HepG2 (cell line): ENCODE results near the gene GP1BA. TPM values are rescaled to one million over a fixed set of nuclear protein-coding genes. Genes with fewer than 3 reads are reported as not detected.

ENCODE experiments used
- AGO1 ChIP-seq: fragments of 200-400 bp; formaldehyde crosslinking; IDR thresholded peaks from 2 replicates; pipeline ENCODE4 v1.6.1; 2017; ENCODE audit warnings: mild to moderate bottlenecking, low read depth, low read length, moderate library complexity; ENCODE audit not compliant: poor library complexity, severe bottlenecking
- AKAP8 ChIP-seq: sonication (generic); formaldehyde crosslinking; IDR thresholded peaks from 2 replicates; pipeline ENCODE4 v1.5.1; 2020; ENCODE audit warnings: mild to moderate bottlenecking, missing genetic modification reagents
- BCL3 ChIP-seq: sonication (generic); formaldehyde crosslinking; IDR thresholded peaks from 2 replicates; pipeline ENCODE4 v1.5.1; 2020; ENCODE audit warnings: mild to moderate bottlenecking, missing genetic modification reagents, moderate library complexity
- CBX5 ChIP-seq: sonication (generic); formaldehyde crosslinking; IDR thresholded peaks from 2 replicates; pipeline ENCODE4 v1.4.0; 2020; ENCODE audit warnings: missing genetic modification reagents, borderline replicate concordance
- CEBPG ChIP-seq: IDR thresholded peaks from 2 replicates; pipeline ENCODE4 v1.6.1; 2016
- DR1 ChIP-seq: sonication (generic); formaldehyde crosslinking; IDR thresholded peaks from 2 replicates; pipeline ENCODE4 v1.8.0; 2021; ENCODE audit warnings: mild to moderate bottlenecking, missing genetic modification reagents, inconsistent platforms
- KAT8 ChIP-seq: IDR thresholded peaks from 2 replicates; pipeline ENCODE4 v1.6.1; 2016; ENCODE audit warnings: missing genetic modification reagents, missing compliant biosample characterization
- MIER2 ChIP-seq: IDR thresholded peaks from 2 replicates; pipeline ENCODE4 v1.6.1; 2016; ENCODE audit warnings: missing biosample characterization, missing genetic modification reagents
- MLLT10 ChIP-seq: sonication (generic); formaldehyde crosslinking; IDR thresholded peaks from 2 replicates; pipeline ENCODE4 v1.4.0; 2020; ENCODE audit warnings: missing genetic modification reagents
- TFDP2 ChIP-seq: sonication (generic); formaldehyde crosslinking; IDR thresholded peaks from 2 replicates; pipeline ENCODE4 v1.4.0; 2020; ENCODE audit warnings: missing genetic modification reagents
- ZBTB38 ChIP-seq: sonication (generic); formaldehyde crosslinking; IDR thresholded peaks from 2 replicates; pipeline ENCODE4 v1.5.1; 2020; ENCODE audit warnings: mild to moderate bottlenecking, missing genetic modification reagents
- ZIK1 ChIP-seq: sonication (generic); formaldehyde crosslinking; IDR thresholded peaks from 2 replicates; pipeline ENCODE4 v1.5.0; 2020; ENCODE audit warnings: mild to moderate bottlenecking, low read depth, missing genetic modification reagents, borderline replicate concordance
- ZNF101 ChIP-seq: sonication (generic); formaldehyde crosslinking; IDR thresholded peaks from 2 replicates; pipeline ENCODE4 v1.4.0; 2020; ENCODE audit warnings: mild to moderate bottlenecking, low read depth, missing genetic modification reagents, borderline replicate concordance
- ZNF264 ChIP-seq: sonication (generic); formaldehyde crosslinking; IDR thresholded peaks from 2 replicates; pipeline ENCODE4 v1.4.0; 2020; ENCODE audit warnings: missing genetic modification reagents
- ZNF292 ChIP-seq: sonication (generic); formaldehyde crosslinking; IDR thresholded peaks from 2 replicates; pipeline ENCODE4 v1.8.1; 2022; ENCODE audit warnings: mild to moderate bottlenecking, low read depth, missing genetic modification reagents, borderline replicate concordance
- ZNF563 ChIP-seq: sonication (generic); formaldehyde crosslinking; IDR thresholded peaks from 2 replicates; pipeline ENCODE4 v1.8.0; 2022; ENCODE audit warnings: mild to moderate bottlenecking, moderate library complexity, missing genetic modification reagents
- ZNF704 ChIP-seq: sonication (generic); formaldehyde crosslinking; IDR thresholded peaks from 2 replicates; pipeline ENCODE4 v1.8.1; 2023; ENCODE audit warnings: mild to moderate bottlenecking, inconsistent platforms, moderate library complexity, missing genetic modification reagents, borderline replicate concordance
- polyA plus RNA-seq, 8 experiments: library from polyadenylated mRNA; depleted of rRNA in 3 of 8; stranded (reverse) in 7 of 8; unstranded in 1 of 8; fragments of >200 nt; fragmentation: Illumina TruSeq in 4 of 8; extraction: Trizol in 4 of 8; gene quantifications; 2 replicates each; pipeline versions ENCODE4 v1.2.1 to v1.2.3, GENCODE V29; 2011 to 2016; ENCODE audit warnings: low read depth in 4 of 8, missing spikeins in 1 of 8, mixed read lengths in 1 of 8; ENCODE audit not compliant: insufficient read depth in 1 of 8
- total RNA-seq, 5 experiments: library from RNA; depleted of rRNA; stranded (reverse); fragments of >200 nt; fragmentation: Illumina TruSeq; extraction: Trizol; gene quantifications; 2 replicates each; pipeline ENCODE4 v1.2.3, GENCODE V29; 2016; ENCODE audit warnings: low read depth in 1 of 5
- TF ChIP-seq, protein P1 (sequence below): sonication (generic); formaldehyde crosslinking; conservative IDR thresholded peaks from 2 replicates; pipeline ENCODE4 v1.4.0; 2020; ENCODE audit warnings: missing genetic modification reagents
- TF ChIP-seq, protein P2 (sequence below): sonication (generic); formaldehyde crosslinking; IDR thresholded peaks from 2 replicates; pipeline ENCODE4 v1.4.0; 2020; ENCODE audit warnings: mild to moderate bottlenecking, missing genetic modification reagents
- TF ChIP-seq, protein P3 (sequence below): sonication (generic); formaldehyde crosslinking; IDR thresholded peaks from 2 replicates; pipeline ENCODE4 v1.5.0; 2020; ENCODE audit warnings: missing genetic modification reagents

Gene GP1BA
- total and polyA plus RNA-seq, 2 of the 13 experiments (the other 11 are each of a cell fraction or from before 2014, with no cell fraction given) = not detected

GRCh38 chr17:4934173-4934979 lies 2.3 kb downstream of the GP1BA start (continued):
- TF ChIP-seq ZNF704 (CRISPR knock-in tag) (no peak), ZBTB38 (CRISPR knock-in tag) (peak; percentile 89), BCL3 (CRISPR knock-in tag) (no peak), ZNF101 (CRISPR knock-in tag) (no peak), MLLT10 (CRISPR knock-in tag) (no peak), ZNF292 (CRISPR knock-in tag) (no peak), CEBPG (CRISPR knock-in tag) (no peak), ZNF264 (CRISPR knock-in tag) (no peak), CBX5 (CRISPR knock-in tag) (peak; percentile 42; the same call in 1 of the 2 replicates), ZNF563 (no peak), TFDP2 (CRISPR knock-in tag) (0 out of 2 replicates have a peak, but pooled peaks have one; percentile 25), AGO1 (no peak), DR1 (CRISPR knock-in tag) (no peak), MIER2 (peak; percentile 43), ZIK1 (no peak), AKAP8 (0 out of 2 replicates have a peak, but pooled peaks have one; percentile 47), KAT8 (0 out of 2 replicates have a peak, but pooled peaks have one; percentile 42)
- TF ChIP-seq, protein P1, sequence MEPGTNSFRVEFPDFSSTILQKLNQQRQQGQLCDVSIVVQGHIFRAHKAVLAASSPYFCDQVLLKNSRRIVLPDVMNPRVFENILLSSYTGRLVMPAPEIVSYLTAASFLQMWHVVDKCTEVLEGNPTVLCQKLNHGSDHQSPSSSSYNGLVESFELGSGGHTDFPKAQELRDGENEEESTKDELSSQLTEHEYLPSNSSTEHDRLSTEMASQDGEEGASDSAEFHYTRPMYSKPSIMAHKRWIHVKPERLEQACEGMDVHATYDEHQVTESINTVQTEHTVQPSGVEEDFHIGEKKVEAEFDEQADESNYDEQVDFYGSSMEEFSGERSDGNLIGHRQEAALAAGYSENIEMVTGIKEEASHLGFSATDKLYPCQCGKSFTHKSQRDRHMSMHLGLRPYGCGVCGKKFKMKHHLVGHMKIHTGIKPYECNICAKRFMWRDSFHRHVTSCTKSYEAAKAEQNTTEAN = no peak
- TF ChIP-seq, protein P2, sequence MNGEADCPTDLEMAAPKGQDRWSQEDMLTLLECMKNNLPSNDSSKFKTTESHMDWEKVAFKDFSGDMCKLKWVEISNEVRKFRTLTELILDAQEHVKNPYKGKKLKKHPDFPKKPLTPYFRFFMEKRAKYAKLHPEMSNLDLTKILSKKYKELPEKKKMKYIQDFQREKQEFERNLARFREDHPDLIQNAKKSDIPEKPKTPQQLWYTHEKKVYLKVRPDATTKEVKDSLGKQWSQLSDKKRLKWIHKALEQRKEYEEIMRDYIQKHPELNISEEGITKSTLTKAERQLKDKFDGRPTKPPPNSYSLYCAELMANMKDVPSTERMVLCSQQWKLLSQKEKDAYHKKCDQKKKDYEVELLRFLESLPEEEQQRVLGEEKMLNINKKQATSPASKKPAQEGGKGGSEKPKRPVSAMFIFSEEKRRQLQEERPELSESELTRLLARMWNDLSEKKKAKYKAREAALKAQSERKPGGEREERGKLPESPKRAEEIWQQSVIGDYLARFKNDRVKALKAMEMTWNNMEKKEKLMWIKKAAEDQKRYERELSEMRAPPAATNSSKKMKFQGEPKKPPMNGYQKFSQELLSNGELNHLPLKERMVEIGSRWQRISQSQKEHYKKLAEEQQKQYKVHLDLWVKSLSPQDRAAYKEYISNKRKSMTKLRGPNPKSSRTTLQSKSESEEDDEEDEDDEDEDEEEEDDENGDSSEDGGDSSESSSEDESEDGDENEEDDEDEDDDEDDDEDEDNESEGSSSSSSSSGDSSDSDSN (CRISPR knock-in tag) = peak; percentile 42
- TF ChIP-seq, protein P3, sequence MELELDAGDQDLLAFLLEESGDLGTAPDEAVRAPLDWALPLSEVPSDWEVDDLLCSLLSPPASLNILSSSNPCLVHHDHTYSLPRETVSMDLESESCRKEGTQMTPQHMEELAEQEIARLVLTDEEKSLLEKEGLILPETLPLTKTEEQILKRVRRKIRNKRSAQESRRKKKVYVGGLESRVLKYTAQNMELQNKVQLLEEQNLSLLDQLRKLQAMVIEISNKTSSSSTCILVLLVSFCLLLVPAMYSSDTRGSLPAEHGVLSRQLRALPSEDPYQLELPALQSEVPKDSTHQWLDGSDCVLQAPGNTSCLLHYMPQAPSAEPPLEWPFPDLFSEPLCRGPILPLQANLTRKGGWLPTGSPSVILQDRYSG (CRISPR knock-in tag) = no peak
